ENCODE data around the gene CMTM3. TPM values are rescaled to one million over a fixed set of nuclear protein-coding genes. Genes with fewer than 3 reads are reported as not detected.

Gene CMTM3
- total and polyA plus RNA-seq, 2 of the 4 experiments (the other 2 are of a cell fraction): 4.5 to 35.5 TPM

GRCh38 chr16:66594739-66595138 lies 9.8 kb upstream of the CMTM3 start:
- no peaks in the 10 kb centered on the region for H3K9me1 ChIP-seq (ENCODE audit: insufficient read depth, low read length)
- intact Hi-C loops (cut with micrococcal nuclease) (no loop called here), dilution Hi-C loops (cut with HindIII; ENCODE audit: low sequenced_read_pairs, unreplicated experiment) (no loop called here), in situ Hi-C loops (cut with MboI; ENCODE audit: low sequenced_read_pairs) (no loop called here)
- no peak overlapping the region for H4K8ac ChIP-seq (ENCODE audit: low read depth in 2 of 2, low read length in 2 of 2)
- H3K27ac ChIP-seq (ENCODE audit: insufficient read depth, low read length): no peak overlapping the region
- no peak overlapping the region for H4K91ac ChIP-seq (ENCODE audit: insufficient read depth, low read depth, low read length)
- H3K4me1 ChIP-seq (ENCODE audit: control insufficient read depth, insufficient read depth, low read length): no peaks in the 10 kb centered on the region
- no peaks in the 10 kb centered on the region for H3K79me1 ChIP-seq (ENCODE audit: low read depth in 1 of 2, low read length in 2 of 2)
- no peak overlapping the region for H3K23ac ChIP-seq (ENCODE audit: low read depth, low read length)
- ATAC-seq (ENCODE audit: low read depth) (no peak), DNase-seq (no peak)
- POLR2A ChIA-PET (ENCODE audit: unreplicated experiment): no interaction called here
- WGBS, 2 experiments (ENCODE audit: extremely low coverage in 2 of 2, insufficient read length in 1 of 2): no CpG with 5 or more reads among the region's 7 CpGs
- BruUV-seq (replicated peaks): no TSS peak
- no peak overlapping the region for H3K56ac ChIP-seq (ENCODE audit: extremely low read depth, insufficient read depth, low read length)
- CTCF ChIA-PET: interaction anchor here (0.6 kb wide), 1 partner anchor 63 kb away, joined by 3 read pairs; no protein-coding TSS in a partner anchor
- H3K4me3 ChIP-seq (ENCODE audit: insufficient read depth, low read depth, low read length): no peak overlapping the region
- H2BK5ac ChIP-seq (ENCODE audit: low read depth, low read length, poor library complexity, severe bottlenecking): no peak overlapping the region
- no peaks in the 10 kb centered on the region for H4K20me1 ChIP-seq (ENCODE audit: insufficient read depth, low read length)
- H3K14ac ChIP-seq (replicated peaks; ENCODE audit: low read depth, low read length): no peak overlapping the region
- no peak overlapping the region for H4K5ac ChIP-seq (ENCODE audit: low read depth, low read length)
- H2AK9ac ChIP-seq (replicated peaks; ENCODE audit: low read depth, low read length, poor library complexity): no peak overlapping the region
- peaks cover 8% of the 10 kb centered on the region for H3K9me3 ChIP-seq (ENCODE audit: control insufficient read depth, insufficient read depth, low read length)
- H3K9ac ChIP-seq (ENCODE audit: low read depth, low read length): no peak overlapping the region
- H3K18ac ChIP-seq (ENCODE audit: low read depth, low read length): no peak overlapping the region
- no peak overlapping the region for H2BK20ac ChIP-seq (ENCODE audit: low read depth, low read length)
- TF ChIP-seq RAD21 (IDR thresholded peaks at IDR 0.05; ENCODE audit: low read length) (no peak), MAFK (IDR thresholded peaks at IDR 0.05; ENCODE audit: low read depth, low read length) (no peak), SMC3 (IDR thresholded peaks at IDR 0.05; ENCODE audit: low read depth, low read length) (no peak), ELK1 (IDR thresholded peaks at IDR 0.05; ENCODE audit: borderline replicate concordance, low read depth, low read length) (no peak), CTCF (conservative IDR thresholded peaks at IDR 0.05; ENCODE audit: low read depth, low read length) (no peak), MXI1 (IDR thresholded peaks at IDR 0.05; ENCODE audit: borderline replicate concordance, low read depth, low read length) (no peak), NFE2L2 (IDR thresholded peaks at IDR 0.05; ENCODE audit: low read depth, low read length) (no peak), CEBPB (IDR thresholded peaks at IDR 0.05; ENCODE audit: low read depth, low read length) (no peak), RFX5 (IDR thresholded peaks at IDR 0.05; ENCODE audit: low read depth, low read length) (no peak), USF2 (IDR thresholded peaks at IDR 0.05; ENCODE audit: low read depth, low read length) (no peak), RCOR1 (IDR thresholded peaks at IDR 0.05; ENCODE audit: insufficient replicate concordance, low read length) (no peak), MAZ (IDR thresholded peaks at IDR 0.05; ENCODE audit: borderline replicate concordance, low read depth, low read length) (no peak), POLR2A (IDR thresholded peaks at IDR 0.05; ENCODE audit: low read depth, low read length) (no peak)
- H2AFZ ChIP-seq (replicated peaks; ENCODE audit: low read length, poor library complexity): no peak overlapping the region
- no peak overlapping the region for H2BK15ac ChIP-seq (ENCODE audit: low read depth, low read length)
- H3K36me3 ChIP-seq (ENCODE audit: control insufficient read depth, insufficient read depth, low read length): no peaks in the 10 kb centered on the region
- H2BK120ac ChIP-seq (ENCODE audit: low read depth, low read length): no peak overlapping the region
- H2AK5ac ChIP-seq (ENCODE audit: low read depth, low read length): no peak overlapping the region
- H3K27me3 ChIP-seq (ENCODE audit: control insufficient read depth, insufficient read depth, low read length): peaks cover 37% of the 10 kb centered on the region
- no peak overlapping the region for H3K4me2 ChIP-seq (ENCODE audit: low read depth, low read length)
- H3K4ac ChIP-seq (ENCODE audit: low read depth, low read length): no peak overlapping the region
